NCI-H2227 treated with DMSO at 0.1 percent for 48 hours (cell line): Measurements from ENCODE around the gene VAMP7.
"Not testable (repeated sequence)": the region's sequence is repeated elsewhere in the genome, so short reads cannot be mapped to it uniquely, and the experiment has no call there.

ENCODE experiments used
- DNase-seq: peaks from one replicate; lab custom pipeline; 2025; lab: John Stamatoyannopoulos, UW

Gene VAMP7

DNA sequence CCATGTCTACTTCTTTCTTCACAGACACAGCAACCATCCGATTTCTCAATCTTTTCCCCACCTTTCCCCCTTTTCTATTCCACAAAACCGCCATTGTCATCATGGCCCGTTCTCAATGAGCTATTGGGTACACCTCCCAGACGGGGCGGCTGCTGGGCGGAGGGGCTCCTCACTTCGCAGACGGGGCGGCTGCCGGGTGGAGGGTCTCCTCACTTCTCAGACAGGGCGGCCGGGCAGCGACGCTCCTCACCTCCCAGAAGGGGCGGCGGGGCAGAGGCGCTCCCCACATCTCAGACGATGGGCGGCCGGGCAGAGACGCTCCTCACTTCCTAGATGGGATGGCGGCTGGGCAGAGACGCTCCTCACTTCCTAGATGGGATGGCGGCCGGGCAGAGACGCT lies 26.5 kb downstream of the VAMP7 start:
- not testable (repeated sequence) for DNase-seq

DNA sequence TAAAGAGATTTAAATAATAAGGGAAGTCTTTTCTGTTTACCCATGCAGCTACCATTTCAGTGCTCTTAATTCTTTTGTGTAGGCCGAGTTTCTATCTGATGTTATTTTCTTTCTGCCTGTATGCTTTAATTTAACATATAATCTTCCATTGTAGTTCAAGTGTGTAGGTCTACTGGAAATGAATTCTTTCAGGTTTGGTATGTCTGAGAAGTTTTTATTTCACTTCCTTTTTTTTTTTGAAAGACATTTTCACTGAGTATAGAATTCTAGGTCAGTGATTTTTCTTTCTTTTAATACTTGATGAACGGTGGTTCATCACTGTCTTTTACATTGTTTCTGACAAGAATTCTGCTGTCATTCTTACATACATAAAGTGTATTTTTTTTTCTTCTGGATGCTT lies 42.1 kb downstream of the VAMP7 start:
- DNase-seq: no peak

DNA sequence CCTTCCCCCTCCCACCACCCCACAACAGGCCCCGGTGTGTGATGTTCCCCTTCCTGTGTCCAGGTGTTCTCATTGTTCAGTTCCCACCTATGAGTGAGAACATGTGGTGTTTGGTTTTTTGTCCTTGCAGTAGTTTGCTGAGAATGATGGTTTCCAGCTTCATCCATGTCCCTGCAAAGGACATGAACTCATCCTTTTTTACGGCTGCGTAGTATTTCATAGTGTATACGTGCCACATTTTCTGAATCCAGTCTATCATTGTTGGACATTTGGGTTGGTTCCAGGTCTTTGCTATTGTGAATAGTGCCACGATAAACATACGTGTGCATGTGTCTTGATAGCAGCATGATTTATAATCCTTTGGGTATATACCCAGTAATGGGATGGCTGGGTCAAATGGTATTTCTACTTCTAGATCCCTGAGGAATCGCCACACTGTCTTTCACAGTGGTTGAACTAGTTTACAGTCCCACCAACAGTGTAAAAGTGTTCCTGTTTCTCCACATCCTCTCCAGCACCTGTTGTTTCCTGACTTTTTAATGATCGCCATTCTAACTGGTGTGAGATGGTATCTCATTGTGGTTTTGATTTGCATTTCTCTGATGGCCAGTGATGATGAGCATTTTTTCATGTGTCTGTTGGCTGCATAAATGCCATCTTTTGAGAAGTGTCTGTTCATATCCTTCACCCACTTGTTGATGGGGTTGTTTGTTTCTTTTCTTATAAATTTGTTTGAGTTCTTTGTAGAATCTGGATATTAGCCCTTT lies 49.9 kb downstream of the VAMP7 start:
- not testable (repeated sequence) for DNase-seq

DNA sequence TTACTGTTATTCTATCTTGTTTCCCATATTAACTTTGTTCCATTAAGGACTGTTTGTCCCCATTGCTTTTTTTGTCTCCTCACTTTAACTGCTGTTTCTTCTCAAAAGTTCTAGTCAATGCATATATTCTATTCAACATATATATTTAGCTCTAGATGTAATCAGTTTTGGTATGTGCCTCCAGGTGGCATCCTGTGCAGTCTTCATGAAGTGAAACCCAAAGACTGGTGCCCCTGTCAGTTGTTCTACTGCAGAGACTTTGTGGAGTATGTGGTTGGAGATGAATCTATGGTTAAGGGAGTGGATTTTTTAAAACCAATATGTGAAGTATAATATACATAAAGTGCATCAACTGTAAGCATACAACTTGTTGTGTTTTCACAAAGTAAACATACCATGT lies 57.0 kb downstream of the VAMP7 start:
- no peak for DNase-seq

DNA sequence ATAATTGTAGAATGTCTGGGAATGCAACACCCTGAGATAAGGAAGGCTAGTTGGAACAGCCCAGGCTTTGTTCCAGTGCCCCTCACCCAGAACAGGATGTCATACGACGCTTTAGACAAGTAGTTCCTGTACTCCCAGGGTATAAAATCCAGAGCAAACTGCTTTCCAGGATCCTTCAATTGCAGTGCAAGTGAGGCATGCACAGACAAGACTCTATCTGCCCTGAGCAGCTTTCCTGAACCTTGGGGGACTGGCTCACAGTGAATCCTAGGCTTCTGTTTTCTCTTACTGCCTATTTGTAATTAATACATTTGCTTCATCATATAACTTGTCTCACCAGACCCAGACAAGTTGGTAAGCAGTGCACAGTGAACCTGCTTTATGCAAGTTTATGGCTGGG lies 68.0 kb downstream of the VAMP7 start:
- no peak for DNase-seq

DNA sequence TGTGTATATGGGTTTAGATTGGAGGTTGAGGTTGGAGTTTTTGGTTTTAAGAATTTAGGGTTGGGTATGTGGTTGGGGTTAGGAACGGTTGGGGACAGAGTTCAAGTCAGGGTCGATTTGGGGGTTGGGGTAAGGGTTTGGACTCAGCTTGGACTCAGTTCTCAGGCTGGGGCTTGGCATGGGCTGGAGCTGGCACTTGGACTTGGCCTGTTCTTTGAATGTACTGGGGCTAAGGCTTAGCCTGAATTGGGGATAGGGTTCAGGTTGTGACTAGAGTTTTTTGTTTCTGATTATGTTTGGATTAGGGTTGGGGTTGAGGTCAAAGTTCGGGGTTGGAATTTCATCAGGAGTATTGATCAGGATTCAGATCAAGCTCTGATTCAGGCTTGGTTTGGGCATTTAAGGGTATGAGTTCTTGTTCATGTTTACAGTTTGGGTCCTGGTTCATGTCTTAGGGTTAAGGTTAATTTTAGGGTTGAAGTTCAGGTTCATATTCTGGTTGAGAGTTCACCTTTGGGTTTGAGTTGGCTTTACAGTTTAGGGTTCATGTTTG lies 70.2 kb downstream of the VAMP7 start:
- no peak for DNase-seq

DNA sequence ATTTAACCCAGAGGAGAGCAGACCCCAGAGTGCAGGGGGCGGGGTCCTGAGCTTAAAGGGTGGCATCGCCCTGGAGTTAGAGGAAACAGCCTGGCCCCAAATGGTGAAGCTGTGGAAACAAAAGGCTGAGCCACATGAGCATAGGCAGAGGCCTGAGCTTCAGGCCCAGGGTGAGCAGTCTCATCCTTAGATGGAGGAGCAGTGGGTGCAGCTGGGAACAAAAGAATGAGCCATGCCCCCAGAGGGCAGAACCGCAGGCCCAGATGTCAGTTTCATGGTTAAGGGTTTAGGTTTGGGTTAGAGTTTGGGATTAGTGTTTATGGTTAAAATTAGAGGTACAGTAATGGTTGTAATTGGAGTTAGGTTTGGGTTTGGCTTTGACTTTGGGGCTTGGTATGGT lies 71.9 kb downstream of the VAMP7 start:
- no peak for DNase-seq

DNA sequence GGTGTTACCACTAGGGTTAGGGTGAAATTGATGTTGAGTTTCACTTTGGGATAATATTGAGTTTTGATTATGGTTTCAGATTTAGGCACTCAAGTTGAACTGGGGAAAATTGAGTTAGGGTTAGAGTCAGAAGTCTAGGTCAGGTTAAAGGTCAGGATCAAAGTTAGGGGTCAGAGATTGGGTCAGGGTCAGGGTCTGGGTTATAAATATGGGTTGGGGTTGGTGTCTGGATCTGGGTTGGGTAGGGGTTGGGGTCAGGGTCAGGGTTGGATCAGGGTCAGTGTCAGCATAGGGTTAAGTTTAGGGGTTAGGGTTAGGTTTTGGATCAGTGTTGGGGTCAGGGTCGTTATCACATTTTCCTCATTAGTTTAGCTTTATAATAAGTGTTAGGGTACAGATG lies 73.6 kb downstream of the VAMP7 start:
- no peak for DNase-seq

DNA sequence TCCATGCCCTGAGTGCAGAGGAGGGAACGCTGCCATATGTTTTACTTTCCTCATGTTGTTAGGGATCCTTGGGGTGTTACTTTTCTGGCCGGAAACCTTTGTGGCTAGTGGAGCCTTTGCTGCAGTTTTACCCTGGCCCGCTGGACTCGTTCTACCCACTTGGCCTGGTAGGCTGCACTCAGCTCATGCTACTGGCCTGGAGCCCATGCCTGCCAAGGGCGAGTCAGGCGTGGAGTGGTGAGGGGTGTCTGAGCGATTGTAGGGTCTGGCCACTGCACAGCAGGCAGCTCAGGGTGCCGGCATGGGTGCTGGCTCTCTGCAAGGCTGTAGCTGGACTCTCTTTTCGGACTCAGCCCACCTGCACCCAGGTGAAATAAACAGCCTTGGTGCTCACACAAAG lies 75.0 kb downstream of the VAMP7 start:
- no peak for DNase-seq

DNA sequence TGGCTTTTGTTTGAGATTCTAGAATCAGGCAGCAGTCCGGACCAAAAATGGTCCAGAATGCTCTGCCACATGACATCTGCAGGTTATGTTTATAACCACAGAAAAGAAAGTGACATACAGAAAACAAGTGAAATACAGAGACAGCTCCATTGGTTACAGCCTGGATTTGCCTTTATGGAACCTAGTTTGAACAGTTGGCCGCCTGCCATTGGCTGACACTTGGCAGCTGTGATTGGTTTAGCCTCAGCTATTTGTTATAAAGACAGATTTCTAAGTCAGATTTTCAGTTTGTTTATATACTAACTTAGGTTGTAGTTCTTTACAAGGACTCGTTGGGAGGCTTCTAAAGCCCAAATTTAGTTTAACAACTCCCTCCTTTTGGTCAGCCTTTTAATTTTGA lies 75.5 kb downstream of the VAMP7 start:
- no peak for DNase-seq

DNA sequence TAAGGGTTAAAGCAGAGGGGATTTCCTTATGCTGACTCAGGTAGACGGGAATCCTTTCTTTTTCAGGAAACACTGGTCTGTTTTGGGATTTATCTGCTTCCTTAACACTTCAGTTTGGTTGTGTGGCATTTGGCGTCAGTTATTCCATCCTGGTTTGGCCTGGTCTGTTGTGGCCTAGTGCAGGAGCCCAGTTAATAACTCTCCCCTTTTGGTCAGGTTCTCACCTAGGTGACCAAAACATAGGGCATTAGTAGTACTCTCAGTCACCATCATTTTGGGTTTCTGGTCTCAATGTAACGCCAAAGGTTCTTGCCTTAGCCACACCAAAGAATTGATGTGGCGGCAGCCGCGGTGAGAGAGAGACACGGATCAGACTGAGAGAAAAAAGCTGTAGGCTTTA lies 76.7 kb downstream of the VAMP7 start:
- no peak for DNase-seq

DNA sequence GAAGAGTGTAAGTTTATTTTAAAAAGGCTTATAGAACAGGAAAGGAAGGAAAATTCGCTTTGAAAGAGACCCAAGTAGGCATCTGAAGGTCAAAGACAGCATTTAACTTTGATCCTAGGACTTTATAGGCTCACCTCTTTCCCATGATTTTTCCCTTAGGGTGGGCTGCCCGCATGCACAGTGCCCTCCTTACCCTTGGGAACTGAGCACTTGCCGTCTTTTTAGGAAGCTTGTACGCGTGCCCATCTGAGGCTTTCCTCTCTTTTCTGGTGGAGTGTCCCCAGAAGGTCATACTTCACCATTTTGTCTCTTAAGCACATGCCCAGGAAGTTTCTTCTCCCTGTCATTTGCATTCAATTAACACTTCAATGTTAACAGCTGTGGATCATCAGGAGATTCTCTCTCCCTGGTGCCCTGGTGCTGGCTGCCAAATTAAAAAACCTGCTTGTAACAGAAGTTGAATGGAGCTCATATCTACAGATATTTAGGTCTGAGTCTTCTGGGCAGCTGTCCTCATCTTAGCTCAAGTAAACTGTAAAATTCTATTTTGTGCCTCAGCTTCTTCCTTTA lies 78.0 kb downstream of the VAMP7 start:
- DNase-seq: no peak

DNA sequence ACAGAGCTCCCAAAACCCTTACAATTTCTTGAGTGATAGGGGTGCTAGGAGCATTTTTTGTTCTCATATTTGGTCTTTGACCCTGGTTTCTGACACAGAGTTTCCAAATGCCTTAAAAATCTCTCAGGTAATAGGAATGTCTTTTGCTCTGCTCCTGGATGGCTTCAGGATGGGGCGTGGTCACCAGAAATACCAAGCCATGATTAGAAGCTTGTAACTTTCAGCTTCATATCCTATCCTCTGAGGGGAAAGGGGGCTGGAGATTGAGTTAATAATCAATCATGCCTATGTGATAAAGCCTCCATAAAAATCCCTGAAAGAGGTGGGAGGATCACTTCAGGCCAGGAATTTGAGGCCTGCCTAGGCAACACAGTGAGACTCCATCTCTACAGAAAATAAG lies 81.8 kb downstream of the VAMP7 start:
- no peak for DNase-seq

DNA sequence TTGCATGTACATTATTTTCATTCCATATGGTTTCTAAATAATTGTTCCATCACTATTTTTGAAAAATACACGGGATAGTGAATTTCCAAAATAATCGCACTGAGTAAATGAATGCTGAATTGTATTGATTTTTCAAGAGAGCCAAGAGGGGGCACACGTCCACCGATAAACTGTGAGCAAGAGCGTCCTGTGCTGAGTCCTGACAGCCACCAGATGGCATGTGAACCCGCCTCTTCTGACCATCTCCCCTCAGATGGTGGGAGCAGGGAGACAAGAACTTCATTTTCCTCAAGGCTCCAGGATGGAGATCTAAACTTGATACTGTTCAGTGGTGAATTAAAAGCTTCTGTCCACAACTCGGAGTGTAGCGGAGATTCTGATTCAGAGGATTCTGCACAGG lies 85.7 kb downstream of the VAMP7 start:
- peak; percentile 5 for DNase-seq

DNA sequence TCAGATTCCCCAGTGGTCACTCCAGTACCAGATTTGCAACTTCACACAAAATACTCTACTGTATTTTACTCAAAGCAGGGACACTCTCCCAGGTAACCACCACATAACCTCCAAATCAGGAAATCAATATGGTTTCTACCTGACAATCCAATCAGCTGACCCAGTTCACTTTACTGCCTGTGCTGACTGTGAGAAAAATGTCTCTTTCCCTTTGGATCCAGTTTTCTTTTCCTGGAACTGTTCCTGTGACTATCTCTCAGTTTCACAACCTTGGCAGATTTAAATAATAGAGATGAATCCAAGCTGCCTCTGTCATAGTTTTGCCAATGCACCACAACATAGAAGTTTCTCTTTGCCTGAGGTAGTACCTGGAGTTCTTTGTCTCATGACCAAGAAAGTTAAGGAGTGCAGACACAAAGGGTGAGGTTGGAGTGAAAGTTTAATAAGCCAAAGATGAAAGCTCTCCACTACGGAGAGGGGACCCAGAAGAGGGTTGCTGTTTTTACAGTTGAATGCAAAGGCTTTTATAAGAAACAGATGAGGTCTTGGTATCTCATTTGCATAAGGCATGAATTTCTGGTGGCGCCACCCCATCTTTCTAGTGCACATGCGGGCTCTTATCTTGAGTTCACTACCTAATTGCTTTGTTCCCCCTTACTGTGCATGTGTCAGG lies 86.6 kb downstream of the VAMP7 start:
- no peak for DNase-seq

DNA sequence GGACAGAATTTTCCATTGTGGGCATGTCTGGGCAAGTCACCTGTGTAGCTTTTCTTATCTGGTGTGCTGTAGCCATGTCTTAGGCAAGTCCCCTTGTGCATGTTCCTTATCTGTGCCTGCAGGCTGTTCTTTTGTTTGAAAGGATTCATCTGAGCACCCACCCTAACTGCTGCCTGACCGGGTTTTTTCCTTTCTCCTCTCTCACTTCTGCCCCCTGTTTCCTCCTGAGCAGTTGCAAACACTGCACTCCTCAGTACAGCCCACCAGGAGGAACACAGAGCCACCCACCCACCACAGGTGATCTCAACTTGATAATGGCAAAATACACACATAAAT lies 87.1 kb downstream of the VAMP7 start:
- no peak for DNase-seq

DNA sequence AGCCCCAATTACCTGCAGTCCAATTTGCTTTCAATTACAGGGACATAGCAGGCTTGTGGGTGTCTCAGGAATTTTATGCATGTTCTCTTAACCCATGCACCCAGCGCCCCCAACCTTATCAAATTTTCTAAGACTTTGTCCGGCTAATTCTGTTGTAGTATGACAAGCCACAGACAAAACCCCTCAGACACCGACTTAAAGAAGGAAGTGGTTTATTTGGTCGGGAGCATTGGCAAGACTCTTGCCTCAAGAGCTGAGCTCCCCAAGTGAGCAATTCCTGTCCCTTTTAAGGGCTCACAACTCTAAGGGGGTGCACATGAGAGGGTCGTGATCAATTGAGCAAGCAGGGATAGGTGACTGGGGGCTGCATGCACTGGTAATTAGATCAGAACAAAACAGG lies 87.6 kb downstream of the VAMP7 start:
- no peak for DNase-seq

DNA sequence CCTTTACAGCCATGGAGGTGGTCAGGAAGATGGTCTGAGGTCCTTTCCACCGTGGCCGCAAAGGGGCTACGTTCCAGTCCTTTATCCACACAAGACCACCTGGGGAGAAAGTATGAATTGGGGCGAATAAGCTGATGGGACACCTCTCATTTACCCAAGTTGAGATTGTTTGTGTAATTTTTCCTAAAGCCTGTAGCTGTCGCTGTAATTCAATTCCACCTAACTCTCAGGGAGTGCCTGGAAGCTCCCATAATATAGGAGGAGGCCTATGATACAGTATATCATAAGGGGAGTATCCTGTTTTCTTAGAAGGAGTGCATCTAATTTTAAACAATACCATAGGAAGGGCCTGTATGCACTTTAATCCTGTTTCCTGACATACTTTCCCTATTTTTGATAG lies 90.5 kb downstream of the VAMP7 start:
- not testable (repeated sequence) for DNase-seq

DNA sequence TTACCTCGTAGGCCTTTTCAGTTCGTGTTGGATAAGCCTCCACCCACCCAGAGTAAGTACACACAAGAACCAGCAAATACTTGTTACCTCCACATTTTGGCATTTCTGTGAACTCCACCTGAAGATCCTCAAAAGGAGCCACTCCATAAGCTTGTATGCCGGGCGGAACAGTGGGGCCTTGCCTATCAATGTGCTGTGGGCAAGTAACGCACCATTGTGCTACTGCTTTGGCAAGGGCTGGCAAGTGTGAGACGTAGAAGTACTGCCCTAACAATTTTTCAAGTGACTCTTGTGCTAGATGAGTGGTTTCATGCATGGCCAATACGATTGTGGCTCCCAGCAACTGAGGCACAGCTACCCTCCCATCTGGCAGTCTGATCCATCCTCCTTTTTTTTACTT lies 91.1 kb downstream of the VAMP7 start:
- not testable (repeated sequence) for DNase-seq

DNA sequence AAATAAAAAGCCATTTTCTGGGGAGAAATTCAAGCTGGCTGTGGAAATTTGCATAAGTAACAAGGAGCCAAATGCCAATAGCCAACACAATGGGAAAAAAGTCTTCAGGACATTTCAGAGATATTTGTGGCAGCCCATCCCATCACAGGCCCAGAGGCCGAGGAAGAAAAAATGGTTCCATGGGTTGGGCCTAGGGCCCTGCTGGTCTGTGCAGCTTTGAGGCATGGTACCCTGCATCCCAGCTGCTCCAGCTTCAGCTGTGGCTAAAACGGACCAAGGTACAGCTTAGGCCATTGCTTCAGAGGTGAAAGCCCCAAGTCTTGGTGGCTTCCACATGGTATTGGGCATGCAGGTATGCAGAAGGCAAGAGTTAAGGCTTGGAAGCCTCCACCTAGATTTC lies 102.2 kb downstream of the VAMP7 start:
- DNase-seq: no peak

DNA sequence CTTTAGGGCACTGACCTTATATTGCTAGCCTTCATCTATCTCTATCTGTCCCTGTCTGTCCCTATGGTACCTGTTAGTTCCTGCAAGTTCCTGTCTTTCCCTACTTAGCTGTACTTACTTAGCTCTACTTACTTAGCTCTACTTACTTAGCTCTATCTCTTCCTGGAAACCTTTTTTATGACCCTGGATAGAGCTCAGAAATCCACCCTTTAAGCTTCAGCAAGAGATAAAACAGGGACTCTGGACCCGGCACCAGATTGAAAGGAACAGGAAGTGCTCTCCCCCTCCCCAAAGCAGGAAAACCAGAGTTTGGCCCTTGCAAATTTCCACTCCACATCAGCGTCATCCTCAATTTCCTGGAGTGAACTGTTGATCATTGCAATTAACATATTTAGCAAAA lies 104.1 kb downstream of the VAMP7 start:
- DNase-seq: no peak

DNA sequence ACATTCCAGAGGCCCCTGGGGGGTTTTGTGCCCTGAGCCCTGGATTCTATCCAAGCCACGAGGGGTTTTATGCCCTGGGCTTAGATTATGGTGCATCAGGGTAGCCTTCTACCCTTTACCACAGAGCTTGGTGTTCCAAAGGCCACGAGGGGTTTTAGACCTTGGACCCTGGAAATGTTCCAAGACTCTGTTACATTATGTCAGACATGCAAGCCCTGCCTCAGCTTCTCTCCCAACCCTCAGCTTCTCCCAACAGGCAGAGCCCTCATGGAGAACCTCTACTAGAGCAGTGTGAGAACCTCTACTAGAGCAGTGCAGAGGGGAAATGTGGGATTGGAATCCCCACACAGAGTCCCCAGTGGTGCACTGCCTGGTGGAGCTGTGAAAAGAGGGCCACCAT lies 105.8 kb downstream of the VAMP7 start:
- not testable (repeated sequence) for DNase-seq

DNA sequence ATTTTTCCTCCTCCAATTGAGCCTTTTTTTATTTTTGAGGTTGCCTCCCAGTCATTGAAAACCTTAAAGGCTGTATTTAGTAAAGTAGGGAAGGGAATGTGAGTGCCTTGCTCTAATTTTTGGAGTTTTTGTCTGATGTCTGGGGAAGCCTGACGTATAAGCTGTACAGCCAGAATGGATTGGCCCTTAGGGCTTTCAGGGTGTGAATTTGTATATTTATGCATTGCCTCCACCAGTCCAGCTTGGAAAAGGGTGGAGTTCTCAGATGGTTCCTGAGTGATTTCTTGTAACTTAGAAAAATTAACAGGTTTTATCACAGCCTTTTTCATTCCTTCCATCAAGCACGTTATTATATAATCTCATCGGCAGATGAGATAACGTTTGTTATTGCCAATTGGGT lies 107.7 kb downstream of the VAMP7 start:
- no peak for DNase-seq
